Lower lobe of right lung (tissue), 2 donors: ENCODE data around the gene PDK2. TPM values are rescaled to one million over a fixed set of nuclear protein-coding genes. Genes with fewer than 3 reads are reported as not detected.
A peak's percentile ranks its signal among the peaks of the same experiment; 100 is the strongest.

Experiments used
- ATAC-seq, 2 donors: fragments of 200-7000 bp; cut with Tn5 transposase; one replicate each; pipeline ENCODE4 v1.9.1; 2020 to 2022; ENCODE audit warnings: mild to moderate bottlenecking in 2 of 2, moderate library complexity in 2 of 2
- DNase-seq: peaks from one replicate; pipeline ENCODE4 v3.0.0-alpha.2; 2020
- H3K27ac ChIP-seq: fragments of 200-600 bp; one replicate; pipeline ENCODE4 v1.8.0; 2022
- H3K27me3 ChIP-seq: fragments of 200-600 bp; one replicate; pipeline ENCODE4 v1.8.0; 2022; ENCODE audit warnings: low read depth
- H3K36me3 ChIP-seq: fragments of 200-600 bp; one replicate; pipeline ENCODE4 v1.8.0; 2022; ENCODE audit warnings: mild to moderate bottlenecking
- H3K4me1 ChIP-seq: fragments of 200-600 bp; one replicate; pipeline ENCODE4 v1.8.0; 2022
- H3K4me3 ChIP-seq: fragments of 200-600 bp; one replicate; pipeline ENCODE4 v1.8.0; 2022; ENCODE audit warnings: mild to moderate bottlenecking
- H3K9me3 ChIP-seq: fragments of 200-600 bp; one replicate; pipeline ENCODE4 v1.8.0; 2022
- intact Hi-C: fragments of 100-400 bp; cut with DNase I; formaldehyde crosslinking; loops from one replicate; pipeline ENCODE4 v1.11.0; 2022
- total RNA-seq: library from RNA; stranded (reverse); fragmentation: NEBNext Ultra II Directional; extraction: Animal tissue kit (Norgen Biotek cat#: 25700); gene quantifications from one replicate; pipeline ENCODE4 v1.2.1, GENCODE V29; 2021
- TF ChIP-seq, protein P1 (sequence below): fragments of 200-600 bp; IDR thresholded peaks from one replicate; pipeline ENCODE4 v1.8.0; 2022; ENCODE audit warnings: antibody characterized with exemption, mild to moderate bottlenecking
- donor health status: DM: no; HTN: yes; CAD: no; lungs with severe emphysema.

The PDK2 gene
- total RNA-seq, 1 donor from 2014 or later: 35.7 TPM

DNA sequence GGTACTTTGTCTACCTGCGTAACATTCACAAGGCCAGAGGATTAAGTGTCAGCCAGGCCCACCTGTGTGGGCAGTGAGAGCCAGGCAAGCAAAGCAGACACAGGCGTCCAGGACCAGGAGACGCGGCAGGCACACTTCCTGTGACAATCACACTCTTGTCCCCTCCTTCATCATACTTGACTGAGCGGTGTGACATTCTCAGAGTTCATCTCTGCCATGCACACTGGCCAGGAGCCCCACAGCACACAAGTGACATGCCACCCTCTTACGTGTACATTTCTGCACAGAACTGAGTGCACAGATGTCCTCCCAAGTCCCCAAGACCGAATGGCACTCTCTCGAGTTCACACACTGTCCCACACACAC is 46.6 kb downstream of the PDK2 start:
- no peak for ATAC-seq
- H3K27me3 ChIP-seq: no peaks in the 10 kb centered on the region
- peaks cover 91% of the 10 kb centered on the region for H3K36me3 ChIP-seq
- H3K9me3 ChIP-seq: no peaks in the 10 kb centered on the region
- intact Hi-C loops: no loop called here
- no peak for DNase-seq
- TF ChIP-seq, protein P1, sequence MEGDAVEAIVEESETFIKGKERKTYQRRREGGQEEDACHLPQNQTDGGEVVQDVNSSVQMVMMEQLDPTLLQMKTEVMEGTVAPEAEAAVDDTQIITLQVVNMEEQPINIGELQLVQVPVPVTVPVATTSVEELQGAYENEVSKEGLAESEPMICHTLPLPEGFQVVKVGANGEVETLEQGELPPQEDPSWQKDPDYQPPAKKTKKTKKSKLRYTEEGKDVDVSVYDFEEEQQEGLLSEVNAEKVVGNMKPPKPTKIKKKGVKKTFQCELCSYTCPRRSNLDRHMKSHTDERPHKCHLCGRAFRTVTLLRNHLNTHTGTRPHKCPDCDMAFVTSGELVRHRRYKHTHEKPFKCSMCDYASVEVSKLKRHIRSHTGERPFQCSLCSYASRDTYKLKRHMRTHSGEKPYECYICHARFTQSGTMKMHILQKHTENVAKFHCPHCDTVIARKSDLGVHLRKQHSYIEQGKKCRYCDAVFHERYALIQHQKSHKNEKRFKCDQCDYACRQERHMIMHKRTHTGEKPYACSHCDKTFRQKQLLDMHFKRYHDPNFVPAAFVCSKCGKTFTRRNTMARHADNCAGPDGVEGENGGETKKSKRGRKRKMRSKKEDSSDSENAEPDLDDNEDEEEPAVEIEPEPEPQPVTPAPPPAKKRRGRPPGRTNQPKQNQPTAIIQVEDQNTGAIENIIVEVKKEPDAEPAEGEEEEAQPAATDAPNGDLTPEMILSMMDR: no peak
- peak overlapping the region; percentile 49 for H3K27ac ChIP-seq
- H3K4me3 ChIP-seq: no peak overlapping the region
- H3K4me1 ChIP-seq: peaks cover 56% of the 10 kb centered on the region

DNA sequence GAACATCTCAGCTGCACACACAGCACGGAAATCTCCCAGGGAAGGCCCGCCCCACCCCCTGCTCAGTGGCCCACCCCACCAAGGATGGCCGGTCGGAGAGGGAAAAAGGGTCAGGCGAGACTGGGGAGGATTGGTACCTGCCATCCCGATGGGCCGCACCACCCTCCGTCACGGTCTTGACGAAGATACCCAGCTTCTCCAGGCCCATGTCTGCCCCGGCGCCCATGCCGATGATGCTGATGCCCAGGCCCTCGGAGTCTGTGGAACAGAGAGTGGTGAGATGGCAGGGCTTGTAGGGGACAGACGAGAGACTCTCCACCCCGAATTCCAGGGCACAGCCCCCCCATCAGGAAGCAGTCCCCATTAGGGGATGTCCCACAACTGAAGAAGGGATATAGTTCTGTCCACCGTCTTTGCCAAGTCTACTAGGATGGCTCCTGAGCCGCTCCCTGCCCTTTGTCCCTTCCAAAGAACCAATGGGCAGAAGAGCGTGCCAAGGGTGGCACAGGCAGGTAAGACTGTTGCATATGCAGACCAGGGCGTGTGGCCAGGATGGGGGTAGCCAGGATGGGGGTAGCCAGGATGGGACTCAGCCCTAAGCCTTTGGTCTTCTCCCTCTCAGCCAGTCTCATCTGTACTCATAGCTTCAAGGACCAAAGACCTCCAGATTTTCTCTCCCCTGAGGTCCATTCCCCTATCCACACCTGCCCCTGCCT is 48.5 kb downstream of the PDK2 start:
- TF ChIP-seq, protein P1: no peak
- DNase-seq (no peak), ATAC-seq (no peak)
- Histone ChIP-seq H3K4me3 (no peak overlapping the region), H3K36me3 (peaks cover 80% of the 10 kb centered on the region), H3K27me3 (no peaks in the 10 kb centered on the region), H3K27ac (no peak overlapping the region), H3K9me3 (no peaks in the 10 kb centered on the region), H3K4me1 (peaks cover 73% of the 10 kb centered on the region)
- intact Hi-C loops: no loop called here

DNA sequence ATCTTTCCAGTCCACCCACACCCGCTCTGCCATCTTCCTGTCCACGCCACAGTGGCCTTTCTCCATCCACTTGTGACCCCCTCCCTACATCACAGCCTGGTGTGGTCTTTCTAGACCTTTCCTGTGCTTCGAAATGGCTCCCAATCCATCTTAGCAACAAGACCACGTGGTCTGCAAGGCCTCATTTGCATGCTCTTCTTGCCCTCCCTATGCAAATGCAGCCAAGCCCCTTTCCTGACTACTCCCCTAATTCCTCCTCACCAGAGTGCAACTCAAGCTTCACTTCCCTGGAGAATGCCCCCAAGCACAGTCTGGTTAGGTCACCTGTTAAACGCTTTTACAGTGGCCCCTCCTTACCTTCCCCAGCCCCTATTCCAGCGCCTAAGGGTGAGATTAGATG is 49.2 kb downstream of the PDK2 start:
- Histone ChIP-seq H3K36me3 (peaks cover 73% of the 10 kb centered on the region), H3K27ac (no peak overlapping the region)
- no peak for DNase-seq

DNA sequence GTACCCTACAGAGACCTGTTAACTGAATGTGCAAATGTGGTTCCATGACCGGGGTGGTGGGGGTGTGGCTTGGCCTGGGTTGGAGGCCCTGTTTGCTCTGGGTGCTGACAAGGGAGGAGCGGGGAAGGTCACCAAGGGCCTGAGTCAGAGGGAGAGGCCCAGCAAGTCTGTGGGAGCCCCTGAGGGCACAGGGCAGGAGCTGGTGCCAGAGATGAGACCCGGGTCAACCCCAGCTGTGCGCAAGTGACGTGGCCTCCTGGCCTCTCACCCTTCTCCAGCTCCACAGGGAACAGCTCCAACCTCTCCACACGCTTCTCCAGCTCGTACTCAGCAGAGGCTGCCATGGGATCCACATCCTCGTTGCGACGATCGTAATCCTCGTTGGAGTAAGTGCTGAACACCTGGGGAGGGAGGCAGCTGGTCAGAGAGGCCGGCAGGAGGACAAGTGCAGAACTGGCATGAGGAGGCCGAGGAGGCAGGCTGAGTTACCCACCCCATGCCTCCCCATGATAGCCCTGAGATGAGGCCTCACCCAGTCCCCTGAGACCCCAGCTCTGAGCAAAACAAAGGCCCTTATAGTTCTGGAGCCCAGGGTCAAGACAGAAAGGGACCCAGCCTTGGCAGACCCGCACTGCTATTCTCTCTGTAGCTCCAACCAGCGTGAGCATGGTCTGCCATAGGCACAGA is 49.8 kb downstream of the PDK2 start:
- intact Hi-C loops: no loop called here
- Histone ChIP-seq H3K27ac (no peak overlapping the region), H3K4me1 (peaks cover 65% of the 10 kb centered on the region), H3K4me3 (no peak overlapping the region), H3K36me3 (peaks cover 68% of the 10 kb centered on the region), H3K9me3 (no peaks in the 10 kb centered on the region), H3K27me3 (no peaks in the 10 kb centered on the region)
- no peak for ATAC-seq
- no peak for DNase-seq
- TF ChIP-seq, protein P1: no peak

More for the DNA sequence above, 49.2 kb downstream of the PDK2 start:
- Histone ChIP-seq H3K4me3 (no peak overlapping the region), H3K4me1 (peaks cover 69% of the 10 kb centered on the region), H3K27me3 (no peaks in the 10 kb centered on the region), H3K9me3 (no peaks in the 10 kb centered on the region)
- TF ChIP-seq, protein P1: no peak
- ATAC-seq: no peak
- intact Hi-C loops: no loop called here

DNA sequence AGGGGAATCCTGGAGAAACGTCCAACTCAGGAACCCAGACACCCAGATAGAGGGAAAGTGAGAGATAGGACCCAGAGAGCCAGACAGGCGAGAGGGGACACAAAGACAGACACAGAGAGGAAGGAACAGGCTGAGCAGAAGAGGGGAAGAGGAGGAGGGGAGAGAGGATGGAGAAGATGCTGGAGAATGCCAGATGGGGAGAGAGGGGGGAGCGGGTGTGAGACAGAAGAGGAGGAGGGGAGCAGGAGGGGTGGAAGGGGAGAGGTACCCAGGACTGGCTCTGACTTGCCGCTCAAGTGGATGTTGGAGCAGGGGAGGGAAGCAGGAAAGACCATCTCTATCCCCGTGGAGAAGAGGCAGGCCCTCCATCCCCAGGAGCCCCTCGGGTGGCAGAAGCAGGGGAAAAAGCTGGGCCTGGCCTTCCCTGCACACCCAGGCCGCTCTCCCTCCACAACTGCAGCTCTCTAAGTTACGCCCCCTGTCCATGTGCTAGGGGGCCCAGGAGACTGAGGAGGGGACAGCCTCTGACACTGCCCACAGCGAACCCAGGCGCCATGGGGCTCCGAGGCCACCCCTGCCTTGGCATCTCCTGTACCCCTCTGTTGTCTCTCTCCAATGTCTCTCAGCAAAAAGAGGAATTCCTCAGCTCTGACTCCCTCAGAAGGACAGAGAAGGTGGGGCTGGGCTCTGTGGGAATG is 50.5 kb downstream of the PDK2 start:
- TF ChIP-seq, protein P1: no peak
- ATAC-seq (no peak), DNase-seq (no peak)
- intact Hi-C loops: no loop called here
- H3K27me3 ChIP-seq: no peaks in the 10 kb centered on the region
- peaks cover 61% of the 10 kb centered on the region for H3K36me3 ChIP-seq
- no peaks in the 10 kb centered on the region for H3K9me3 ChIP-seq
- H3K27ac ChIP-seq: peak overlapping the region; percentile 86
- H3K4me1 ChIP-seq: peaks cover 58% of the 10 kb centered on the region
- H3K4me3 ChIP-seq: peak overlapping the region; percentile 78
